GM18868 (cell line): ENCODE results near the gene RUSF1.
A peak's percentile ranks its signal among the peaks of the same experiment; 100 is the strongest.

ENCODE experiments used
- ATAC-seq: cut with Tn5 transposase; IDR thresholded peaks from one replicate; pipeline ENCODE4 v1.9.1; 2021; ENCODE audit warnings: mild to moderate bottlenecking, moderate library complexity; ENCODE audit not compliant: unreplicated experiment

Gene RUSF1

GRCh38 chr16:31473264-31473984, 34.8 kb downstream of the RUSF1 start:
- no peak for ATAC-seq

GRCh38 chr16:31472709-31473203, 35.4 kb downstream of the RUSF1 start:
- no peak for ATAC-seq

GRCh38 chr16:31471875-31472708, 36.1 kb downstream of the RUSF1 start, which contains the start of gene TGFB1I1:
TGFB1I1 (plus strand) TSS chr16:31472152; CDS start chr16:31472189, 37 bp downstream.
- no peak for ATAC-seq

- ATAC-seq = no peak
Measured at GRCh38 chr16:31471241-31471874, 36.8 kb downstream of the RUSF1 start.

- no peak for ATAC-seq
Measured at GRCh38 chr16:31470615-31471014, 37.6 kb downstream of the RUSF1 start.

- ATAC-seq = no peak
Measured at GRCh38 chr16:31467858-31468257, 40.3 kb downstream of the RUSF1 start.

GRCh38 chr16:31467151-31467773, 40.9 kb downstream of the RUSF1 start:
- no peak for ATAC-seq

- no peak for ATAC-seq
Measured at GRCh38 chr16:31466381-31466841, 41.8 kb downstream of the RUSF1 start.

GRCh38 chr16:31465788-31466370, 42.3 kb downstream of the RUSF1 start:
- no peak for ATAC-seq

GRCh38 chr16:31464781-31465260, 43.4 kb downstream of the RUSF1 start:
- no peak for ATAC-seq

GRCh38 chr16:31464348-31464769, 43.8 kb downstream of the RUSF1 start:
- no peak for ATAC-seq

GRCh38 chr16:31461921-31462804, 46.0 kb downstream of the RUSF1 start:
- no peak for ATAC-seq

GRCh38 chr16:31461201-31461920, 46.8 kb downstream of the RUSF1 start:
- no peak for ATAC-seq

- no peak for ATAC-seq
Measured at GRCh38 chr16:31460582-31461002, 47.6 kb downstream of the RUSF1 start.

GRCh38 chr16:31459687-31460581, 48.3 kb downstream of the RUSF1 start:
- ATAC-seq = peak; percentile 70

- ATAC-seq = peak; percentile 71
Measured at GRCh38 chr16:31458844-31459686, 49.1 kb downstream of the RUSF1 start, which contains the start of gene ARMC5. ARMC5 (plus strand) TSS chr16:31459501; CDS start chr16:31459525, 24 bp downstream.
